HepG2 (cell line): ENCODE data around the gene TPRN. TPM values are rescaled to one million over a fixed set of nuclear protein-coding genes. Genes with fewer than 3 reads are reported as not detected.

ENCODE experiments used
- ARNT2 ChIP-seq: sonication (generic); formaldehyde crosslinking; IDR thresholded peaks from 2 replicates; pipeline ENCODE4 v1.8.0; 2022; ENCODE audit warnings: mild to moderate bottlenecking, low read depth, missing genetic modification reagents, moderate library complexity
- FOXA1 ChIP-seq, 2 experiments: fragments of 450-650 bp in 1 of 2; sonication (generic) in 1 of 2; formaldehyde crosslinking in 1 of 2; IDR thresholded peaks; 2 replicates each; pipeline versions ENCODE4 v1.4.0 to v1.6.1; 2016 to 2020; ENCODE audit warnings: missing genetic modification reagents in 1 of 2
- MIER2 ChIP-seq: IDR thresholded peaks from 2 replicates; pipeline ENCODE4 v1.6.1; 2016; ENCODE audit warnings: missing biosample characterization, missing genetic modification reagents
- MTERF4 ChIP-seq: sonication (generic); formaldehyde crosslinking; IDR thresholded peaks from 2 replicates; pipeline ENCODE4 v1.8.0; 2023; ENCODE audit warnings: mild to moderate bottlenecking, missing genetic modification reagents
- PAXIP1 ChIP-seq: sonication (generic); formaldehyde crosslinking; conservative IDR thresholded peaks from 2 replicates; pipeline ENCODE4 v1.4.0; 2020; ENCODE audit warnings: mild to moderate bottlenecking, missing genetic modification reagents, moderate library complexity
- PRDM4 ChIP-seq: sonication (generic); formaldehyde crosslinking; IDR thresholded peaks from 2 replicates; pipeline ENCODE4 v1.9.0; 2021; ENCODE audit warnings: missing genetic modification reagents, borderline replicate concordance
- RBM39 ChIP-seq: fragments of 200-400 bp; formaldehyde crosslinking; IDR thresholded peaks from one replicate; pipeline ENCODE4 v1.6.1; 2018; ENCODE audit warnings: antibody characterized with exemption, mild to moderate bottlenecking, low read depth, low read length; ENCODE audit not compliant: poor library complexity, severe bottlenecking
- SALL2 ChIP-seq: sonication (generic); formaldehyde crosslinking; IDR thresholded peaks from 2 replicates; pipeline ENCODE4 v1.8.1; 2023; ENCODE audit warnings: mild to moderate bottlenecking, missing genetic modification reagents, inconsistent platforms
- SAP130 ChIP-seq: IDR thresholded peaks from 2 replicates; pipeline ENCODE4 v1.6.1; 2016; ENCODE audit warnings: low read depth
- SMYD3 ChIP-seq: sonication (generic); formaldehyde crosslinking; IDR thresholded peaks from 2 replicates; pipeline ENCODE4 v1.8.1; 2023; ENCODE audit warnings: mild to moderate bottlenecking, missing genetic modification reagents
- SOX13 ChIP-seq, 3 experiments: fragments of 450-650 bp in 1 of 3; sonication (generic) in 1 of 3; formaldehyde crosslinking in 1 of 3; IDR thresholded peaks in 2 of 3; conservative IDR thresholded peaks in 1 of 3; 2 replicates each; pipeline versions ENCODE4 v1.5.0 to v1.6.1; 2016 to 2020; ENCODE audit warnings: antibody characterized with exemption in 1 of 3, mild to moderate bottlenecking in 1 of 3, missing compliant biosample characterization in 1 of 3, missing genetic modification reagents in 1 of 3, moderate library complexity in 1 of 3
- TFE3 ChIP-seq: IDR thresholded peaks from 2 replicates; pipeline ENCODE4 v1.6.1; 2016
- TP53 ChIP-seq: sonication (generic); formaldehyde crosslinking; conservative IDR thresholded peaks from 2 replicates; pipeline ENCODE4 v1.4.0; 2020; ENCODE audit warnings: missing genetic modification reagents
- ZBTB33 ChIP-seq: sonication (generic); formaldehyde crosslinking; IDR thresholded peaks from 2 replicates; pipeline ENCODE4 v1.4.0; 2020; ENCODE audit warnings: missing genetic modification reagents
- ZMYM2 ChIP-seq: sonication (generic); formaldehyde crosslinking; IDR thresholded peaks from 2 replicates; pipeline ENCODE4 v1.8.0; 2022; ENCODE audit warnings: mild to moderate bottlenecking, missing genetic modification reagents
- ZNF296 ChIP-seq: sonication (generic); formaldehyde crosslinking; conservative IDR thresholded peaks from 2 replicates; pipeline ENCODE4 v1.5.0; 2020; ENCODE audit warnings: mild to moderate bottlenecking, missing genetic modification reagents
- ZNF331 ChIP-seq: sonication (generic); formaldehyde crosslinking; IDR thresholded peaks from 2 replicates; pipeline ENCODE4 v1.4.0; 2020; ENCODE audit warnings: missing genetic modification reagents
- polyA plus RNA-seq, 8 experiments: library from polyadenylated mRNA; depleted of rRNA in 3 of 8; stranded (reverse) in 7 of 8; unstranded in 1 of 8; fragments of >200 nt; fragmentation: Illumina TruSeq in 4 of 8; extraction: Trizol in 4 of 8; gene quantifications; 2 replicates each; pipeline versions ENCODE4 v1.2.1 to v1.2.3, GENCODE V29; 2011 to 2016; ENCODE audit warnings: low read depth in 4 of 8, missing spikeins in 1 of 8, mixed read lengths in 1 of 8; ENCODE audit not compliant: insufficient read depth in 1 of 8
- total RNA-seq, 5 experiments: library from RNA; depleted of rRNA; stranded (reverse); fragments of >200 nt; fragmentation: Illumina TruSeq; extraction: Trizol; gene quantifications; 2 replicates each; pipeline ENCODE4 v1.2.3, GENCODE V29; 2016; ENCODE audit warnings: low read depth in 1 of 5

The TPRN gene
- total and polyA plus RNA-seq, 2 of the 13 experiments (the other 11 are each of a cell fraction or from before 2014, with no cell fraction given), result 10.1 to 19.2 TPM

GRCh38 chr9:137236238-137236935, 35.8 kb upstream of the TPRN start (continued):
- TF ChIP-seq FOXA1 (IDR thresholded peaks at IDR 0.05) (no peak), FOXA1 (CRISPR knock-in tag; IDR thresholded peaks at IDR 0.05) (peak; percentile 74), SALL2 (CRISPR knock-in tag) (peak; percentile 19; the same call in 1 of the 2 replicates), MIER2 (CRISPR knock-in tag) (peak; percentile 78), PRDM4 (CRISPR knock-in tag) (no peak), RBM39 (peak; percentile 89), ZNF331 (CRISPR knock-in tag) (peak; percentile 75; the same call in 1 of the 2 replicates), SMYD3 (CRISPR knock-in tag) (0 out of 2 replicates have a peak, but pooled peaks have one; percentile 44), ZNF296 (CRISPR knock-in tag) (no peak), PAXIP1 (peak; percentile 87), ZMYM2 (peak; percentile 30; the same call in 1 of the 2 replicates), ARNT2 (peak; percentile 48; the same call in 1 of the 2 replicates), MTERF4 (CRISPR knock-in tag) (0 out of 2 replicates have a peak, but pooled peaks have one; percentile 4), TP53 (CRISPR knock-in tag) (0 out of 2 replicates have a peak, but pooled peaks have one; percentile 45), SOX13 (IDR thresholded peaks at IDR 0.05) (peak; percentile 24; the same call in 1 of the 2 replicates), SOX13 (CRISPR knock-in tag; conservative IDR thresholded peaks at IDR 0.05 in 1 of 2, IDR thresholded peaks at IDR 0.05 in 1 of 2) (peak in 1 of 2 experiments; percentile 49; a peak in 2 of 4 replicates), SAP130 (CRISPR knock-in tag) (peak; percentile 86), ZBTB33 (peak; percentile 95), TFE3 (CRISPR knock-in tag) (peak; percentile 97)
